ENCODE measurements around the gene ABHD6.
"Not testable (repeated sequence)": the region's sequence is repeated elsewhere in the genome, so short reads cannot be mapped to it uniquely, and the experiment has no call there.

ABHD6 gene

DNA sequence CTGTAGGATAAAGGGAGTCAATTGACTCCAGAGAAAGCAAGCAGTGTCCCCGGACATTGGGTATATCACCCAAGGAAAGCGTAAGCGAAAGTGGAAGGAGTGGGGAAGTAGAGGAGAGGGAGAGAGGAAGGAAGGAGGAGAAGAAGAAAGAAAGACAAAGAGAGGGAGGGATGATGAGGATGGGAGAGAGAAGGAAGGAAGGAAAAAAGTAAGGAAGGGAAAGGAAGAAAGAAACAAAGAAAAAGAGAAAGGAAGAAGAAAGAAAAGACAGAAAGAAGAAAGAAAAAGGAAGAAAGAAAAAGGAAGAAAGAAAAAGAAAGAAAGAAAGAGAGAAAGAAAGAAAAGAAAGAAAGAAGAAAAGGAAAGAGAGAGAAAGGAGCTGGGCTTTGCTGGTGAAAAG, 27.7 kb upstream of the ABHD6 start:
- no peak for DNase-seq (ENCODE audit: low read depth in 2 of 2)

DNA sequence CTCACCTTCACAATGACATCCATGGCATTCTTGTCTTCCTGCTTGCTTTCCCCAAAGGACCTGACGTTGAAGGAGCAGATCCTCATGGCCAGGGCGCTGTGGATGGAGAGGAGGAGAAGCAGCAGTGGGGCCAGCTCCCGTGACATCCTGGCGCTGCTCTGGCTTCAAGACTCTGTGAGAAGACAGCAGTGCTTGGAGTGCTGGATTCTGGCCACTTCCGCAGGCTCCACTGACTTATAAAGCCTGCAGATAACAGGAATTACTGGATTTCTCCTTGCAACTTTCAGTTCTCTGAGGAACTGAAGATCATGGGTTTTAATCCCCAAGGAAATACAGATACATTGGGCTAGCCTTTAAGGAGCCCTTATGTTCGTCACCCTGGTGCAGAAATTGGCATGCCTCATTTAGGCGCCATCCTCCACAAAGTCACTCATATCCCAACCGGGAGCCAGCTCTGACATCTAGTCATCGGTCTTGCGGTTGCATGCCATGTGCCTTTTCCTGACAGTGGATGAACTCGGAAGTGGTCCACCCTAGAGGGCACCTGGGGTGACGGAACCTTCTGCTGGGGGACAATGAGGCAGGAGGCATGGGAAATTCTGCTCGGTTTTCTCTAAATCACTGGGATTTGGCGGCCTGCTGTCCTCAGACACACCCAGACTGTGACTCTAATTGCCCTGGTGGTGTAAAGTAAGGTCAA, 26.7 kb upstream of the ABHD6 start, which contains the start of gene DNASE1L3:
Gene DNASE1L3 (minus strand): TSS at position 212 of the 700 bp plus-strand sequence. CDS start 66 bp downstream, at position 146.
- no peak for DNase-seq (ENCODE audit: low read depth in 2 of 2)

DNA sequence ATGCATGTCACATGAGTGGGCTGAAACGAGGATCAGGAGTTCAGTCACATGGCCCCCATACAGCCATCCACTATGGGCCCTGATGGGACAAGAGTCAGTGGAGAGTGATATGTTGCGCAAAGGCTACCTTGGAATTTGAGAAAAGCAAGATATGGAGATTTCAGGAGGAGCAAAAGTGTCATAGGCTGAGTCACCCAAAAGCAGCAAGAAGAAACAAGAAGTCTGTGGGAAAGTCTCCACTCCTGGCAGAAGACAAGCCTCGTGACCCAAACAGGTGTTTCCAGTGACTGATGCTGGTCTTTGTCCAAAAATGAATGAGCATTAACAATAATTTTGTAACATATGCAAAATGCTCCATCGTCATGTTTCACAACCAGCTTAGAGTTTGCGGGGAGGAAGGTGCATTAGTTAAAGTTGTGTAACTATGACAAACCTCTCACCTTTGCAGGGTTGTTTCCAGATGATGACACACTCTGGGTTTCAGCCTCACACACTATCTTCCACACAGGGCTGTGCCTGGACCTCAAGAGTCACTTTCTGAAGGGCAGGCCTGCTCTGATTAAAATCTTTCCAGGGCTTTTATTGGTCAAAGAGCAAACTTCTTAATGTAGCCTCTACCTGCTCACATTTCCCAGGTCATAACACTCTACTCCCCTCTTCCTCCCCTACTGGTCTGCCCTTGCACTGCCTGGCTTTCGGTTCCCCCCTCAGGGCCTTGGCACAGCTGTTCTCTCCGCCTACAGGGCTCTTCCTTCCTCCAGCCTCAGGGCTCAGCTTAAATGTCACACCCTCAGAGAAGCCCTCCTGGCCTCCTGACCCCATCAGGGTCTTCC, 22.9 kb upstream of the ABHD6 start:
- no peak for DNase-seq (ENCODE audit: low read depth in 2 of 2)

DNA sequence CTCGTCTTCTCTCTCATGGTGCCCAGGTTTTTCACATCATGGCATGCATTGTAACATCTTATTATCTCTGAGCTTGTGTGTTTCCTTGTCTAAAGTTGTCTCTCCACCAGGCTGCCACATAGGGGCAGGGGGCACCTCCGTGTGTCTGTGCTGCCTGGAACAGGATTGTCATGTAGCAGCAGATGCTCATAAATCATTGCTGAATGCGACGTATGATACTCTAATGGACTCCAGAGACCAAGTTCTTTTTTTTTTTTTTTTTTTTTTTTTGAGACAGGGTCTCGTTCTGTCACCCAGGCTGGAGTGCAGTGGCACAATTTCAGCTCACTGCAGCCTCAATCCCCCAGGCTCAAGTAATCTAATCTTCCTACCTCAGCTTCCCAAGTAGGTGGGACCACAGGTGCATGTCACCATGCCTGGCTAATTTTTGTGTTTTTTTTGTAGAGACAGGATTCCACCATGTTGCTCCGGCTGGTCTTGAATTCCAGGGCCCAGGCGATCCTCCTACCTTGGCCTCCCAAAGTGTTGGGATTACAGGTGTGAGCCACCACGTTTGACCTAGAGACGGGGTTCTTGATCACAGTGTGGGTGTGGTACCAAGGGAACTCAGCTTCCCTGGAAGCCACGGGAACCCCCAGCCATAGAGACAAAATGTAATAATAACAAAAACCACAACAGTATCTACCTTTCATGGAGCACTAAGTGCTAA, 22.1 kb upstream of the ABHD6 start:
- DNase-seq (ENCODE audit: low read depth in 2 of 2) = no peak

DNA sequence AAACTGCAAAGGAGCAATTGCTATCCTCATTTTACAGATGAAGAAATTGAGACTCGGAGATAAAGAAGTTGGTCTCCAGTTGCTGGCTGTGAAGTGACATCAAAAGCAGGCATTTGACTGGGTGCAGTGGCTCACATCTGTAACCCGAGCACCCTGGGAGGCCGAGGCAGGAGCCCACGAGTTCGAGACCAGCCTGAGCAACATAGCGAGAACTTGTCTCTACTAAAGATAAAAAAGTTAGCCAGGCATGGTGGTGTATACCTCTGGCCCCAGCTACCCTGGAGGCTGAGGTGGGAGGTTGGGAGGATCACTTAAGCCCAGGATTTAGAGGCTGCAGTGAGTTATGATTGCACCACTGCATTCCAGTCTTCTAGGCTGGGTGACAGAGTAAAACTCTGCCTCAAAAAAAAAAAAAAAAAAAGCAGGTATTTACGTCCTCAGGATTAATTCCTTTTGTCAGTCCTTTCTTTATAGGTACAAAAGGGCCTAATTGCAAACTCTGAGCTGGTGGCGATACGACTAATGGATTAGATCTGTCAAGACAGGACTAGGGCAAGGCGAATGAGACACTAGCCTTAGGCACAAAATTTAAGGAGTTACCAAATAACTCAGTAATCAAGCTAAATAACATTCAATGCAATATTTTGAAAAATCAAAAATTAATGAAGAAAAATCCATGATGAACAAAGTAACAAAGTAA, 20.9 kb upstream of the ABHD6 start:
- DNase-seq (ENCODE audit: low read depth in 2 of 2) = no peak

DNA sequence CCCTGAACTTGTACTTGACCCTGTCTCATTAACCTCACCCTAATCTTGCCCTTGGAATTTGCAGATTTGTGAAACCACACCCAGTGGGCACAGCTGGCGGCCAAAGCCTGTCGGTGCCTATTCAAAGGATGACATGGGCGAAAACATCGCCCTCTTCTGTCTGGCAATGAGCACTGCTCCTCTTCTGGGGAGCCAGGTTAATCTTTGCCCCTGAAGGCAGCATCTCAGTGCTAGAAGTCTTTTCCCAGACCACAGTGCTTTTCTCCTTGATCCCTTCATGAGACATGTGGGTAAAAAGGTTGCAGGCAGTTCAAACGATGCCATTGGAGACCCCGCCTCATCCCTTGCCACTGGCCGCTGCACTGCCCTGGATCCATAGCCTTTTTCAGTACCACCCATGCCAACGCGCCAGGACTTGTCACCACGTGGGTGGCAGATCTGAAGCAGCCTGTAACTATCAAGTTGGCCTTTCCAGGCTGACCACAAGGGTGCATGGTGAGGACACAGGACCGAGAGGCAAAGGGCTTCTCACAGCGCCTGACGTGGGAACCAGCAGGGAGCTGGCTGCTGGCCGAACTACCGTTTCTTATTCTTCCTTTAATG, 20.3 kb upstream of the ABHD6 start:
- DNase-seq (ENCODE audit: low read depth in 2 of 2) = peak in 1 of 2 donors; percentile 21

DNA sequence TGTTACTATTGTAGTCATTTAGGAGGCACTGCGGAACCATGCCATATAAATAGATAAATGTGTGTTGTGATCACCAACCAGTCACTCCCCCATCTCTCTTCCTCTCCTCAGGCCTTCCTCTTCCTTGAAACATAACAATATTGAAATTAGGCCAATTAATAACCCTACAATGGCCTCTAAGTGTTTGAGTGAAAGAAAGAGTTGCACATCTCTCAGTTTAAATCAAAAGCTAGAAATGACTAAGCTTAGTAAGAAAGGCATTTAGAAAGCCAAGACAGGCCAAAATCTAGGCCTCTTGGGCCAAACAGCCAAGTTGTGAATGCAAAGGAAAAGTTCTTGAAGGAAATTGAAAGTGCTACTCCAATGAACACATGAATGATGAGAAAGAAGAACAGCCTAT, 18.7 kb upstream of the ABHD6 start:
- DNase-seq (ENCODE audit: low read depth in 2 of 2) = no peak

DNA sequence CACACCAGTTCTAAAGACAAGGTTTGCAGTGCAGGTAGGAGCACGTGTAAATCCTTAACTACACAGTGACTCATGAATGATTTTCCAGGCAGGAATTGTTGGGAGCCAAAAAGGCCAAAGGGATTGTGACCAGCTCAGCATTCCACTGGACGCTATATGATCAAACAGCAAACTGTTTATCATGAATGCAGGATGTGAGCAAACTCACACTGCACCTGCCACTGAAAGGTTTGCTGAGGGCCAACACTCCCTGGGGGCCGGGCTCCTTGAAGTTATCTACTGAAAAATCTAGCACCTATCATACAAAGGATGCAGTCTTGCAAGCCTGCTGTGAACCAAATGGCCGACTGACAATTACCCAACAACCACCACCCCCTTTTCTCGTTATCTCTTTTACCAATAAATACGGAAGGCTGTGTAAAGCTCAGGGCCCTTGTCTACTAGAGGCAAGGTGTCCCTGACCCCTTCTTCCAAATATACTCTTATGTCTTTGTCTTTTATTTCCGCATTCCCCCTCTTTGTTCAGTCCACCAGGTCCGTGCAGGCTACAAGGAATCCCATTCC, 15.3 kb upstream of the ABHD6 start:
- DNase-seq (ENCODE audit: low read depth in 2 of 2) = no peak

DNA sequence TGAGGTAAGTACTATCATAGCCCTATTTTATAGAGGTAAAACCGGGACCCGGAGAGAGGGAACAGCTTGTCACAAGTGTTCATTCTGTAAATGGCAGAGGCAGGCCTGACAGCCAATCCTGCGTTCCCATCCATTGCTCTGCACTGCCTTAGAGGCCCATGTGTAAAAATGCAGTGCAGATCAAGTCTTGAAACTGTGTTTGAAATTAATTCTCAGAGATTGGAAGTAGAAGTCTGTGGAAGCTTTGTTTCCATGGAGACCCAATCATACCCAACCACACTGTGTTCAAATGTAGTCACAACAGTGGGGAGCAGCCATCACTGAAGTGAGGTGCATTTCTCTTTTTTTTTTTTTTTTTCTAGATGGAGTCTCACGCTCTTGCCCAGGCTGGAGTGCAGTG, 13.7 kb upstream of the ABHD6 start:
- no peak for DNase-seq (ENCODE audit: low read depth in 2 of 2)

DNA sequence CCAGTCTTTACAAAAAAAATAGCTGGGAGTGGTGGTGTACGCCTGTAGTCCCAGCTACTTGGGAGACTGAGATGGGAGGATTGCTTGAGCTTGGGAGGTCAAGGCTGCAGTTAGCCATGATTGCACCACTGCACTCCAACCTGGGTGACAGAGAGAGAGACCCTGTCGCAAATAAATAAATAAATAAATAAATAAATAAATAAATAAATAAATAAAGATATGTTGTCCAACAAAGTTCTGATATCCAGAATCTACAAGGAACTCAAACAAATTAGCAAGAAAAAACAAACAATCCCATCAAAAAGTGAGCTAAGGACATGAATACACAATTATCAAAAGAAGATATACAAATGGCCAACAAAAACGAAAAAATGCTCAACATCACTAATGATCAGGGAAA, 9.7 kb upstream of the ABHD6 start:
- DNase-seq (ENCODE audit: low read depth in 2 of 2) = not testable (repeated sequence)

DNA sequence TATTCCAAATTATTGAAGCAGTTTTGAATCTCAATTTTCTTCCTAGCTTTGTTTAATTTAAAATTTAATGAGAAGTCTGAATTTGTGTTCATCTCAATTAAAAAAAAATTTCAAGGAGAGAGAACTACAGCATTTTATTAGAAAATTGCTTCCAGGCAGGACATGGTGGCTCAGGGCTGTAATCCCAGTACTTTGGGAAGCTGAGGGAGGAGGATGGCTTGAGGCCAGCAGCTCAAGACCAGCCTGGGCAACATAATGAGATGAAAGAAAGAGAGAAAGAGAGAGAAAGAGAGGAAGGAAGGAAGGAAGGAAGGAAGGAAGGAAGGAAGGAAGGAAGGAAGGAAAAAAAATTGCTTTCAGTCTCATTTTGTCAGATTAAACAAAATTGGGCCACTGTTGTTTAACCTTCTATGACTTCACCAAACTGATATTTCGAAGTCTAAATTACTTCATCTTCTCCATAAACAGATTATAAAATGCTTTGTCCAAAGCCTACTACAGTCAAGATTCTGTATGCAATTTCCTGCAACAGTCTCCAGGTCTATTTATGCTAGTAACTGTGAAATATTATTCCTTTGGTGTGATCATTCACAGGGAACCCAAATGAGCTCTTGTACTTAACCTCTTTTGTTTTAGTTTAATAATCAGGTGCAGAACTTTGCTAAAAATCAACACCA, 6.6 kb upstream of the ABHD6 start:
- DNase-seq (ENCODE audit: low read depth in 2 of 2) = no peak

DNA sequence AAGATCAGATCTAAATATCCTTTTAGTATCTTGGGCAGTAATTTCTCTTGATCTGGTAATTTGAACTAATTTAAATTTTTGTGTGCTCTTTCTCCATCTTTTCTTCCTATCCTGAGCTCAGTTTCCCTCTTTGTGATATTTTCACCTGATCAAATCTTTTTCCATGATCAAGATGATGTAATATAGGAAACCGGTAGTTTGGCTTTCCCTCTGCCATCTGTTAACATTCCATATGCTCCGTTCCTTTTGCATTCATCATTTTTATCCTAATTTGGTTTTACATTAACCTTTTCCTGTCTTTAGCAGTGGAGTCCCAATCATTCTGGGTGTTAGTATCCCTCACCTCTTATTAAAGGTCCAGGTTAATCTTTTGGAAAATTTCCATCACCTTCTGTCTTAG, 5.9 kb upstream of the ABHD6 start:
- no peak for DNase-seq (ENCODE audit: low read depth in 2 of 2)

DNA sequence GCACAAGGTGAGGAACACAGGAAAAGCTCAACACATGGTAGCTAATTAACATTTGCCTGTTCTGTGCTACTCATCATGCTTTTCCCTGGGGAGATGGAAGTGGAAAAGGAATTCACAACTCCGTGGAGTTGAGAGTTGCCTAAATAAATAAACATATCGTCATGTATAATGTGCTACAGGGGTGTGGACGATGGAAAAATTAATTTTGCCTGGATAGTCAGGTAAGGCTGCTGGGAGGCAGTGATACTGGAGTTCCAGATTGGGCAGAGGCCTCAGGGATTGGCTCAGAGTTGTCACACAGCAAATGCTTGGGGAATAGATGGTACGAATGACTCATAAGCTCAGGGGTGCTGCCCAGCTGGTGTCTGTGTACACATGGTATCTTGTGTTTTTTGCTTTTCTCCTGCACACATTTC, 3.1 kb upstream of the ABHD6 start:
- no peak for DNase-seq (ENCODE audit: low read depth in 2 of 2)

DNA sequence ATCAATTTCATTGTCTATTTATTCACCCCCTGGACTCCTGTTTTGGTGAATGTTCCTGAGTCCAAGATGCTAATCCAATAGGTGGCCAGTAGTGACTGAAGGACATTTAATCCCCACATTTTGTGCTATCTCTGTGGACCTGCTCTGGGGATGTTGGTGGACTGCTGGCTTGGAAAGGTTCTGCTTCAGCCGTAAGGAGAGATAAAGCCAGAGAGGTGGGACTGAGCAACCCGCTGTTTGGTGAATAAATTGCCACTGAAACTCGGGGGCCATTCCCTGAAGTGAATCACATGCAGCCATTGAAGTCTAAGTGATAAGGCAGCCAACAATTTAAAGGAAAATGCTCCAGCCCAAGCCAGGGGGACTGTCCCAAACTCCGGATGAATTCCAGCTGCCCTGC, 1.6 kb upstream of the ABHD6 start:
- DNase-seq (ENCODE audit: low read depth in 2 of 2) = no peak

DNA sequence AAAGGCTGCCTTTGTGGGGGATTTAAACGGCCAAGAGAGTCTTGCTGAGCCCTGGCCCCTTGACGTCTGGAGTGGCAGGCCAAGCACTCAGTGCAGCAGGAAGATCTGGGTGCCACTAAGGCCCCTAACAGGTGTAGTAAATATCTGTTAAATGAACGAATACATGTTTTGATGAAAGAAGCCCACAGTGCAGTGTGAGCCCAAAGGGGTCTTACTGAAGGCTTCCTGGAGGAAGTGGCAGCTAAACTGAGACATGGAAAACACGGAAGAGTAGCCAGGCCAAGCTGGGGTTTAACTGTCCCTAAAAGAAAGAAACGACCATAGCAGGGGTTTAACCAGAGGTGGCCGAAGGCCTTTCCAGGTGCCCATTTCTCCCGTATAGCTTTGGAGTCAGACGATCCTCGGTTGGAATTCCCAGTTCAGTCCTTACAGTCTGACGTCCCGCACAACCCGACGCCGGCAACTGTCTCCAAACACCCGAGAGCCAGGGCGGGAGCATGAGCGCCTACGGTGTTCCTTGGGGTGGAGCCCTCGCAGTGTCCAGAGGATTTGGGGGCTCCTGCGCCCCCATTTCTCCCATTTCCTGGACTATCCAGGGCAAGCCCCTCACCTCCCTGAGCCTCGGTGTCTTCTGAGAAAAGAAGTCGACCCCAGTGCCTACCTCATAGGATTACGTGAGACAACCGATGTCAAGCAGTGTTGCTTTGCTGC, 910 bp upstream of the ABHD6 start:
- DNase-seq (ENCODE audit: low read depth in 2 of 2) = no peak

DNA sequence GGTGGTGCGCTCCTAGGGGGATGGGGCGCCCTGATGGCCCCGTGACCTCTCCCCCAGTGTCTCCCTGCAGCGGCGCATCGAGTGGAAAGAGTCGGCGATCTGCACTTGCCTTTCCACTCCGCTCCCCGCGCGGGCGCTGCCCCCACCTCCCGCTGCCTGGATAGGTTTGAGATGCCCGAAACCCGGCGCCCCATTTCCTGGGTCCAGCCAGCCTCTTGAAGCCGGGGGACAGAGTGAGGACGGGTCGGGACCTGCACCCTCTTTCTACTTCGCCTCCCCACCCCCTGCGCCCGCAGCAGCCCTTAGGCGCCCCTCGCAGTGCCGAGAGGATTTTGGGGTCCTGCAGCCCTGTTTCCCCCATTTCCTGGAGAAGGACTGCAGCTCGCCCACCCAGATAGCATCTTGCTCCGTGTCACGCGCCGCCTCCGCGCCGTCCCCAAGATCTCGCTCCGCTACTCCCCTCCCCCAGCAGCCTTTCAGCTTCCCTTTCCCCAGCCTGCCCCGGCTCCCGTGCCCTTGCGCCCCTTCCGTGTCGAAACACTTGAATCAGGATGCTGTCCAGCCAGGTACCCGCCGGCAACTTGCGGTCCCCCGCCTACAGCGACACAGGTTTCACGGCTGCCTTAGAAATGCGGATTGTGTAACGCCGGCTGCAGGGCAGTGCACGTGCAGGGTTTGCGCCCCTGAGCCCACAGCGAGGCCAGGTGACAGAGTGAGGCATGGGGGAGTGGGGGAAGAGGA, 519 bp downstream of the ABHD6 start:
- DNase-seq (ENCODE audit: low read depth in 2 of 2) = peak; percentile 20 to 28

DNA sequence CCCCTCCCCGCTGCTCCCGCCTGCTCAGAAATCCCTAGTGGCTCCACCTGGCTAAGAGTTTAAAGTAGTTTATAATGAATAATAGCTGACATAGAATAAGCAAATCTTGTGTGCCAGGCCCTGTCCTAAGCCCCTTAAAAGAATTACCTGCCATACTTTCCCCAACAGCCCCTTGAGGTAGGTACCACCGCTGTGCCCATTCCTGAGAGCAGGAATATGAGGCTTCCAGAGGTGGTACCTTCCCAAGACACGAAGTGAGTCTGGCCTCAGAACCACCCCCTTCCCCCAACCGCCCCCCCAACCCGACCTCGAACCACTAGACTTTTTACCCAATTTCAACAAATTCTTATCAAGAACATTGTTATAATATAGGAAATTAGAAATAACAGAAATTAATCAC, 1.2 kb downstream of the ABHD6 start:
- DNase-seq (ENCODE audit: low read depth in 2 of 2) = no peak

DNA sequence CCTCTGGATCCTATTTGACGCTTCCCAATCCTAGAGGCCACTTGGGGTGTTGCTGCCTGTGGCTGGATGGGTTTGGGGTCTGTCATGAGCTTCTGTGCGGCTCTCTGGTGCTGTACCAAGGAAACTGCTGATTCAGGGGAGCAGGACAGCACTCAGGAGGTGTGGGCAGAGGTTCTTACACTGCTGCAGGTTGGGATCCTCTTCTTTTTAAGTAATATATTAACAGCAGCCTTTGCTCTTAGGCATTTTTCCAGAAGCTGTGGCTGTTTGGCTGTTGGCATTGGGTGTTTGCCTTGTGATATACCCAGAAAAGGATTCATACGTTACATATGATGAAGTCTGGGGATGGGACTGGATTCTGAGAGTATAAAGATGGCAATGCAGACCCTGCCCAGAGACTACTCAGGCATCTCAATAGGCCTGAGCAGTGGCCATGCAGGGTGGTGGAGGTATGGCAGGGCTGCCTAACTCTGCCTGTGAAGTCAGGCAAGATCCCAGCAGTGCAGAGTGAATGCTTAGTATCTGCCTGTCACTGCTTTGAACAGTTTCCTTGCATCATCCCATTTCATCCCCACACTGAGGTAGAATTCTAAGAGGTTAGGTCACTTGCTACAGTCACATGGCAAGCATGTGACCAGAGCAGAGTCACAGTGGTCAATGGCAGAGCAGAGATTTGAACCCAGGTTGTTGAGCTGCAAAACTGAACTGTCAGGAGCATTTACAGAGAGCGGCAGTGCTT, 3.9 kb downstream of the ABHD6 start:
- DNase-seq (ENCODE audit: low read depth in 2 of 2) = no peak

DNA sequence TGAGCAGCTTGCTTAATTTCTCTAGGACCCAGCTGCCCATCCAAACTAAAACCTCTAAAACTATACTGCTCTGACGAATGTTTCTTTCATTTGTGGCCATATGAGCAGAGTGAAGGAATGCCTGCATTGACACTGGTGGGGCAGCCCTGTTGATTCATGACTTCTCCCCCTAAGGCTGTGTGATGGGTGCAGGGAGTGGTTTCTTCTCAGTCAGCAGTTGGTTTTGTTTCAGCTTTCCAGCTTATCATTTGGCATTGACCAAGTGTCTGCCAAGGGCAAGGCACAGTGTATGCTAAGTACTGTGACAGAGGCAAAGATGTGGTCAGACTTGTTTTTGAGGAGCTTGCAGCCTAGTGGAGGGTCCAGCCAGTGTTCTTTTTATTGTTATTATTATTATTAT, 4.7 kb downstream of the ABHD6 start:
- no peak for DNase-seq (ENCODE audit: low read depth in 2 of 2)

Data from activated CD8-positive, alpha-beta memory T cell treated with anti-CD3 and anti-CD28 coated beads for 4 hours (primary cell).